ENCODE data around the gene BARX2. TPM values are rescaled to one million over a fixed set of nuclear protein-coding genes. Genes with fewer than 3 reads are reported as not detected.

The BARX2 gene
- polyA plus RNA-seq, 4 donors, result 6.1 to 19.5 (median 15.5) TPM

DNA sequence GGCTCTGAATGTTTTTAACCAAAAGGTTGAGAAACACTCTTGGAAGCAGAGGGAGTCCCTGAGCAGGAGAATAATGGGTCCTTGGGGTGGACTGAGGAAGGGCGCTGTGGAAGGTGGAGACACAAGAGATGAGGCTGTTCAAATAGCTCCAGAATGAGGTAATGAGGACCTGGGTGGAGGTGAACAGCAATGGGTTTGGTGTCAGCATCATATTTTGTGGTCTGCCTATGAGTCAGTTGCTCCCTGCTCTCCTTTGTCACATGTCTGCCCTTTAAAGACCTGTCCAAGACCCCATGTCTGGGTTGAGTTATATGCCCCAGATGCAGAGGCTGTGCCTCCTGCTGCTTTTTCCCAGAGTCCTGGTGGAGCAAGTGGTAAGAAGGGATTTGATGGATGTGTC is 113.6 kb downstream of the BARX2 start:
- WGBS, 3 donors, result 85 to 90% (median 86%) methylated on average over 1 of the region's 1 CpG
- FAIRE-seq, result no peak

GRCh38 chr11:129490004-129490403 is 114.4 kb downstream of the BARX2 start:
- no peaks in the 10 kb centered on the region for H3K36me3 ChIP-seq (ENCODE audit: control insufficient read depth in 3 of 3, insufficient read depth in 2 of 3, low read depth in 1 of 3, low read length in 3 of 3)
- peaks cover 0 to 3% (median 0%) of the 10 kb centered on the region in 3 donors for H3K27me3 ChIP-seq (ENCODE audit: control insufficient read depth in 3 of 3, insufficient read depth in 3 of 3, low read length in 3 of 3)
- H3K4me1 ChIP-seq (ENCODE audit: control insufficient read depth in 3 of 3, insufficient read depth in 2 of 3, low read depth in 1 of 3, low read length in 2 of 3), result no peaks in the 10 kb centered on the region
- H3K9me3 ChIP-seq (ENCODE audit: control insufficient read depth in 2 of 2, insufficient read depth in 1 of 2, low read depth in 1 of 2, low read length in 1 of 2), result peaks cover 0 to 6% of the 10 kb centered on the region in 2 donors
- no peak overlapping the region for H3K27ac ChIP-seq (ENCODE audit: low read depth in 1 of 3, low read length in 2 of 3)
- DNase-seq (no peak), FAIRE-seq (no peak)
- WGBS, 3 donors, result 61 to 64% (median 64%) methylated on average over 6 of the region's 6 CpGs
- no peak overlapping the region for H3K4me3 ChIP-seq (ENCODE audit: low read depth in 1 of 3, low read length in 3 of 3)

More for the DNA sequence above, 113.6 kb downstream of the BARX2 start:
- DNase-seq, result no peak
- Histone ChIP-seq H3K27ac (ENCODE audit: low read depth in 1 of 3, low read length in 2 of 3) (no peak overlapping the region), H3K36me3 (ENCODE audit: control insufficient read depth in 3 of 3, insufficient read depth in 2 of 3, low read depth in 1 of 3, low read length in 3 of 3) (no peaks in the 10 kb centered on the region), H3K9me3 (ENCODE audit: control insufficient read depth in 2 of 2, insufficient read depth in 1 of 2, low read depth in 1 of 2, low read length in 1 of 2) (peaks cover 0 to 6% of the 10 kb centered on the region in 2 donors), H3K27me3 (ENCODE audit: control insufficient read depth in 3 of 3, insufficient read depth in 3 of 3, low read length in 3 of 3) (peaks cover 0 to 3% (median 0%) of the 10 kb centered on the region in 3 donors), H3K4me3 (ENCODE audit: low read depth in 1 of 3, low read length in 3 of 3) (no peak overlapping the region), H3K4me1 (ENCODE audit: control insufficient read depth in 3 of 3, insufficient read depth in 2 of 3, low read depth in 1 of 3, low read length in 2 of 3) (no peaks in the 10 kb centered on the region)

DNA sequence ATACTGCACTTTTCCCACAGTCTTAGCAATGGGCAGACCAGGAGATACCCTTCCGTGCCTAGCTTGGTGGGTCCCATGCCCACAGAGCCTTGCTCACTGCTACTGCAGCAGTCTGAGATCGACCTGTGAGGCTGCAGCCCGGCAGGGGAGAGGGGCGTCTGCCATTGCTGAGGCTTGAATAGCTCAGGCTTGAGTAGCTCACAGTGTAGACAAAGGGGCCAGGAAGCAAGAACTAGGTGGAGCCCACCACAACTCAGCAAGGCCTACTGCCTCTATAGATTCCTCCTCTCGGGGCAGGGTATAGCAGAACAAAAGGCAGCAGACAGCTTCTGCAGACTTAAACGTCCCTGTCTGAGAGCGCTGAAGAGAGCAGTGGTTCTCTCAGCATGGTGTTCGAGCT is 118.1 kb downstream of the BARX2 start:
- FAIRE-seq, result no peak

More for the DNA sequence above, 118.1 kb downstream of the BARX2 start:
- Histone ChIP-seq H3K4me3 (ENCODE audit: low read depth in 1 of 3, low read length in 3 of 3) (no peak overlapping the region), H3K4me1 (ENCODE audit: control insufficient read depth in 3 of 3, insufficient read depth in 2 of 3, low read depth in 1 of 3, low read length in 2 of 3) (no peaks in the 10 kb centered on the region), H3K9me3 (ENCODE audit: control insufficient read depth in 2 of 2, insufficient read depth in 1 of 2, low read depth in 1 of 2, low read length in 1 of 2) (peaks cover 0 to 6% of the 10 kb centered on the region in 2 donors), H3K27ac (ENCODE audit: low read depth in 1 of 3, low read length in 2 of 3) (no peak overlapping the region), H3K36me3 (ENCODE audit: control insufficient read depth in 3 of 3, insufficient read depth in 2 of 3, low read depth in 1 of 3, low read length in 3 of 3) (no peaks in the 10 kb centered on the region), H3K27me3 (ENCODE audit: control insufficient read depth in 3 of 3, insufficient read depth in 3 of 3, low read length in 3 of 3) (no peaks in the 10 kb centered on the region)
- DNase-seq, result no peak
- WGBS, 3 donors, result 91 to 95% (median 92%) methylated on average over 8 of the region's 8 CpGs

Other genes starting within 250 kb of the BARX2 start
- gene ARHGAP32, start 183.5 kb upstream of the BARX2 start, polyA plus RNA-seq, result 10 to 100 TPM in 3 of 4 donors, 1 to 10 TPM in 1; 8.9 to 17.2 (median 16.7) TPM

All from small intestine (tissue), 7 donors.